HepG2 (cell line): ENCODE data around the gene SLC35A3. TPM values are rescaled to one million over a fixed set of nuclear protein-coding genes. Genes with fewer than 3 reads are reported as not detected.
A peak's percentile ranks its signal among the peaks of the same experiment; 100 is the strongest.

Source experiments
- ARID2 ChIP-seq: sonication (generic); formaldehyde crosslinking; IDR thresholded peaks from 2 replicates; pipeline ENCODE4 v1.8.1; 2022; ENCODE audit warnings: mild to moderate bottlenecking, missing genetic modification reagents, borderline replicate concordance
- CBFB ChIP-seq: sonication (generic); formaldehyde crosslinking; IDR thresholded peaks from 2 replicates; pipeline ENCODE4 v1.4.0; 2020; ENCODE audit warnings: missing genetic modification reagents
- CC2D1A ChIP-seq: sonication (generic); formaldehyde crosslinking; IDR thresholded peaks from 2 replicates; pipeline ENCODE4 v1.8.1; 2023; ENCODE audit warnings: mild to moderate bottlenecking, missing genetic modification reagents
- CCAR2 ChIP-seq: fragments of 200-400 bp; formaldehyde crosslinking; optimal IDR thresholded peaks from 2 replicates; pipeline ENCODE3; 2018; ENCODE audit warnings: low read depth, mild to moderate bottlenecking, low read length, moderate library complexity
- DBP ChIP-seq: sonication (generic); formaldehyde crosslinking; IDR thresholded peaks from 2 replicates; pipeline ENCODE4 v1.4.0; 2020; ENCODE audit warnings: missing genetic modification reagents; ENCODE audit errors: not compliant biosample characterization
- DDIT3 ChIP-seq: sonication (generic); formaldehyde crosslinking; IDR thresholded peaks from 2 replicates; pipeline ENCODE4 v1.4.0; 2020; ENCODE audit warnings: mild to moderate bottlenecking, missing genetic modification reagents
- DRAP1 ChIP-seq: IDR thresholded peaks from 2 replicates; pipeline ENCODE4 v1.6.1; 2016; ENCODE audit warnings: missing genetic modification reagents, missing compliant biosample characterization
- HOXA5 ChIP-seq: sonication (generic); formaldehyde crosslinking; IDR thresholded peaks from 2 replicates; pipeline ENCODE4 v1.4.0; 2020; ENCODE audit warnings: missing genetic modification reagents
- LCORL ChIP-seq, 2 experiments: fragments of 450-650 bp in 1 of 2; sonication (generic) in 1 of 2; formaldehyde crosslinking in 1 of 2; IDR thresholded peaks; 2 replicates each; pipeline versions ENCODE4 v1.5.0 to v1.6.1; 2017 to 2020; ENCODE audit warnings: antibody characterized with exemption in 1 of 2, missing genetic modification reagents in 1 of 2
- MYC ChIP-seq: sonication (generic); formaldehyde crosslinking; IDR thresholded peaks from 2 replicates; pipeline ENCODE4 v1.9.0; 2021; ENCODE audit warnings: missing genetic modification reagents, borderline replicate concordance
- POGK ChIP-seq: sonication (generic); formaldehyde crosslinking; conservative IDR thresholded peaks from 2 replicates; pipeline ENCODE4 v1.8.0; 2022; ENCODE audit warnings: mild to moderate bottlenecking, moderate library complexity, missing genetic modification reagents
- TAF15 ChIP-seq: fragments of 200-400 bp; formaldehyde crosslinking; IDR thresholded peaks from one replicate; pipeline ENCODE4 v1.6.1; 2018; ENCODE audit warnings: mild to moderate bottlenecking, low read depth, low read length; ENCODE audit not compliant: poor library complexity, severe bottlenecking
- THRA ChIP-seq: sonication (generic); formaldehyde crosslinking; IDR thresholded peaks from 2 replicates; pipeline ENCODE4 v1.4.0; 2020; ENCODE audit warnings: missing genetic modification reagents, borderline replicate concordance
- U2AF1 ChIP-seq: fragments of 200-400 bp; formaldehyde crosslinking; optimal IDR thresholded peaks from 2 replicates; pipeline ENCODE3; 2017; ENCODE audit warnings: mild to moderate bottlenecking, low read depth, low read length
- YEATS2 ChIP-seq: sonication (generic); formaldehyde crosslinking; IDR thresholded peaks from 2 replicates; pipeline ENCODE4 v1.4.0; 2020; ENCODE audit warnings: missing genetic modification reagents, borderline replicate concordance
- ZFP37 ChIP-seq: sonication (generic); formaldehyde crosslinking; IDR thresholded peaks from 2 replicates; pipeline ENCODE4 v1.4.0; 2020; ENCODE audit warnings: missing genetic modification reagents, borderline replicate concordance
- ZNF121 ChIP-seq: sonication (generic); formaldehyde crosslinking; IDR thresholded peaks from 2 replicates; pipeline ENCODE4 v1.5.0; 2020; ENCODE audit warnings: mild to moderate bottlenecking, missing genetic modification reagents
- ZNF205 ChIP-seq: IDR thresholded peaks from 2 replicates; pipeline ENCODE4 v1.6.1; 2018; ENCODE audit warnings: missing biosample characterization, missing genetic modification reagents
- ZNF263 ChIP-seq: sonication (generic); formaldehyde crosslinking; IDR thresholded peaks from 2 replicates; pipeline ENCODE4 v1.4.0; 2020; ENCODE audit warnings: missing genetic modification reagents
- ZNF460 ChIP-seq: sonication (generic); formaldehyde crosslinking; IDR thresholded peaks from 2 replicates; pipeline ENCODE4 v1.5.1; 2020; ENCODE audit warnings: missing genetic modification reagents, mild to moderate bottlenecking, borderline replicate concordance
- ZNF484 ChIP-seq: sonication (generic); formaldehyde crosslinking; IDR thresholded peaks from 2 replicates; pipeline ENCODE4 v1.5.1; 2020; ENCODE audit warnings: mild to moderate bottlenecking, low read depth, missing genetic modification reagents, borderline replicate concordance
- ZNF562 ChIP-seq: sonication (generic); formaldehyde crosslinking; IDR thresholded peaks from 2 replicates; pipeline ENCODE4 v1.8.0; 2022; ENCODE audit warnings: missing genetic modification reagents, borderline replicate concordance
- ZSCAN25 ChIP-seq: sonication (generic); formaldehyde crosslinking; IDR thresholded peaks from 2 replicates; pipeline ENCODE4 v1.8.0; 2022; ENCODE audit warnings: mild to moderate bottlenecking, missing genetic modification reagents
- polyA plus RNA-seq, 8 experiments: library from polyadenylated mRNA; depleted of rRNA in 3 of 8; stranded (reverse) in 7 of 8; unstranded in 1 of 8; fragments of >200 nt; fragmentation: Illumina TruSeq in 4 of 8; extraction: Trizol in 4 of 8; gene quantifications; 2 replicates each; pipeline versions ENCODE4 v1.2.1 to v1.2.3, GENCODE V29; 2011 to 2016; ENCODE audit warnings: low read depth in 4 of 8, missing spikeins in 1 of 8, mixed read lengths in 1 of 8; ENCODE audit not compliant: insufficient read depth in 1 of 8
- total RNA-seq, 5 experiments: library from RNA; depleted of rRNA; stranded (reverse); fragments of >200 nt; fragmentation: Illumina TruSeq; extraction: Trizol; gene quantifications; 2 replicates each; pipeline ENCODE4 v1.2.3, GENCODE V29; 2016; ENCODE audit warnings: low read depth in 1 of 5

The SLC35A3 gene
- total and polyA plus RNA-seq, 2 of the 13 experiments (the other 11 are each of a cell fraction or from before 2014, with no cell fraction given) = 11.2 to 24.9 TPM

GRCh38 chr1:99969729-99970621 lies at the start of gene SLC35A3 (continued):
- TF ChIP-seq ZSCAN25 (CRISPR knock-in tag) (peak; percentile 93), ZNF121 (CRISPR knock-in tag) (peak; percentile 69), ZNF484 (CRISPR knock-in tag) (0 out of 2 replicates have a peak, but pooled peaks have one; percentile 55), CC2D1A (CRISPR knock-in tag) (no peak), CBFB (CRISPR knock-in tag) (peak; percentile 93), U2AF1 (peak; percentile 81), TAF15 (no peak), HOXA5 (peak; percentile 92; the same call in 1 of the 2 replicates), CCAR2 (no peak), MYC (CRISPR knock-in tag) (peak; percentile 81; the same call in 1 of the 2 replicates), DDIT3 (no peak), POGK (CRISPR knock-in tag) (peak; percentile 99), ZNF562 (CRISPR knock-in tag) (peak; percentile 70; the same call in 1 of the 2 replicates), THRA (CRISPR knock-in tag) (peak; percentile 82), ZNF205 (CRISPR knock-in tag) (peak; percentile 96), DRAP1 (peak; percentile 48), ZNF263 (CRISPR knock-in tag) (peak; percentile 61; the same call in 1 of the 2 replicates), YEATS2 (peak; percentile 84), DBP (CRISPR knock-in tag) (peak; percentile 91), ARID2 (peak; percentile 93), ZNF460 (CRISPR knock-in tag) (peak; percentile 77), LCORL (IDR thresholded peaks at IDR 0.05) (no peak), LCORL (CRISPR knock-in tag; IDR thresholded peaks at IDR 0.05) (peak; percentile 95), ZFP37 (CRISPR knock-in tag) (peak; percentile 69; the same call in 1 of the 2 replicates)
